SK-N-MC (cell line): ENCODE data around the gene NDC80.
"Not testable (repeated sequence)": the region's sequence is repeated elsewhere in the genome, so short reads cannot be mapped to it uniquely, and the experiment has no call there.

Experiments used
- DNase-seq: peaks from one replicate; pipeline ENCODE4 v3.0.0-alpha.2; 2011; ENCODE audit warnings: low read depth, low spot score
- H3K27ac ChIP-seq: fragments of 200-600 bp; sonication (generic); 2 replicates; pipeline ENCODE4 v1.5.1; 2016; ENCODE audit warnings: mixed run types
- H3K36me3 ChIP-seq: fragments of 200-600 bp; sonication (generic); 2 replicates; pipeline ENCODE4 v1.6.1; 2017; ENCODE audit warnings: antibody characterized with exemption, low read length, mixed read lengths; ENCODE audit not compliant: insufficient read depth
- H3K4me3 ChIP-seq: fragments of 200-600 bp; sonication (generic); 2 replicates; pipeline ENCODE4 v1.5.1; 2016
- H3K9ac ChIP-seq: fragments of 200-600 bp; sonication (generic); 2 replicates; pipeline ENCODE4 v1.8.0; 2017; ENCODE audit warnings: mixed run types, mixed read lengths; ENCODE audit not compliant: insufficient read length
- H3K9me3 ChIP-seq: fragments of 200-600 bp; sonication (generic); 2 replicates; pipeline ENCODE4 v1.6.1; 2017; ENCODE audit warnings: low read depth, mild to moderate bottlenecking, antibody characterized with exemption, low read length, moderate library complexity, mixed read lengths
- EZH2 ChIP-seq: fragments of 200-600 bp; sonication (generic); IDR thresholded peaks from one replicate; pipeline ENCODE4 v1.6.1; 2017; ENCODE audit warnings: antibody characterized with exemption
- FOXP2 ChIP-seq: optimal IDR thresholded peaks from 2 replicates; pipeline ENCODE3; 2011; ENCODE audit warnings: mild to moderate bottlenecking, moderate library complexity; ENCODE audit not compliant: insufficient read depth; ENCODE audit errors: extremely low read length, control extremely low read depth
- POLR2AphosphoS5 ChIP-seq: IDR thresholded peaks from 2 replicates; pipeline ENCODE4 v1.6.1; 2012; ENCODE audit warnings: mild to moderate bottlenecking, low read depth, low read length, borderline replicate concordance

Gene NDC80

GRCh38 chr18:2653467-2653866 lies 82.1 kb downstream of the NDC80 start:
- no peak for DNase-seq
- no peak overlapping the region for H3K27ac ChIP-seq
- TF ChIP-seq POLR2AphosphoS5 (no peak), FOXP2 (no peak), EZH2 (no peak)
- H3K36me3 ChIP-seq, result no peaks in the 10 kb centered on the region
- no peak overlapping the region for H3K9ac ChIP-seq
- no peak overlapping the region for H3K4me3 ChIP-seq
- H3K9me3 ChIP-seq, result no peaks in the 10 kb centered on the region

- H3K27ac ChIP-seq, result no peak overlapping the region; the same call in 1 of the 2 replicates
- H3K9me3 ChIP-seq, result no peaks in the 10 kb centered on the region
- no peak overlapping the region for H3K9ac ChIP-seq
- peak overlapping the region; percentile 91 for H3K4me3 ChIP-seq
- no peak for DNase-seq
- no peak for TF ChIP-seq EZH2
- TF ChIP-seq FOXP2, result no peak
- no peaks in the 10 kb centered on the region for H3K36me3 ChIP-seq
These were observed 83.0 kb downstream of the NDC80 start for GRCh38 chr18:2654169-2654927.

- peak overlapping the region; percentile 91 for H3K4me3 ChIP-seq
- DNase-seq, result no peak
- TF ChIP-seq POLR2AphosphoS5, result no peak
- no peak for TF ChIP-seq EZH2
- no peak for TF ChIP-seq FOXP2
- H3K27ac ChIP-seq, result peak overlapping the region; percentile 88
- H3K9ac ChIP-seq, result peak overlapping the region; percentile 97
- H3K36me3 ChIP-seq, result no peaks in the 10 kb centered on the region
- H3K9me3 ChIP-seq, result no peaks in the 10 kb centered on the region
These were observed 83.5 kb downstream of the NDC80 start for GRCh38 chr18:2654928-2655177.

GRCh38 chr18:2655178-2655953 lies 84.0 kb downstream of the NDC80 start, which contains the start of gene SMCHD1:
Gene SMCHD1, plus strand, starts transcription at chr18:2655726. Its CDS starts 350 bp downstream, at chr18:2656076.
- peak within 1 kb of the TSS; percentile 91 for H3K4me3 ChIP-seq
- H3K9me3 ChIP-seq, result no peaks in the 10 kb centered on the region
- peak within 1 kb of the TSS; percentile 97 for H3K9ac ChIP-seq
- DNase-seq, result no peak
- TF ChIP-seq EZH2, result no peak
- TF ChIP-seq POLR2AphosphoS5, result peak; percentile 92
- no peak for TF ChIP-seq FOXP2
- peak within 1 kb of the TSS; percentile 88 for H3K27ac ChIP-seq
- H3K36me3 ChIP-seq, result no peaks in the 10 kb centered on the region; the same call in 1 of the 2 replicates

- no peak for DNase-seq
- H3K9ac ChIP-seq, result peak overlapping the region; percentile 97
- peaks cover 4% of the 10 kb centered on the region; the same call in 1 of the 2 replicates for H3K36me3 ChIP-seq
- peak overlapping the region; percentile 91 for H3K4me3 ChIP-seq
- H3K9me3 ChIP-seq, result no peaks in the 10 kb centered on the region
- TF ChIP-seq POLR2AphosphoS5 (no peak), FOXP2 (no peak), EZH2 (no peak)
- peak overlapping the region; percentile 74 for H3K27ac ChIP-seq
These were observed 84.5 kb downstream of the NDC80 start for GRCh38 chr18:2655954-2656236.

- peaks cover 6% of the 10 kb centered on the region; the same call in 1 of the 2 replicates for H3K36me3 ChIP-seq
- peak overlapping the region; percentile 97 for H3K9ac ChIP-seq
- no peaks in the 10 kb centered on the region for H3K9me3 ChIP-seq
- H3K27ac ChIP-seq, result peak overlapping the region; percentile 74; the same call in 1 of the 2 replicates
- no peak for DNase-seq
- H3K4me3 ChIP-seq, result peak overlapping the region; percentile 91
- no peak for TF ChIP-seq FOXP2
These were observed 85.1 kb downstream of the NDC80 start for GRCh38 chr18:2656237-2656980.

- no peak overlapping the region for H3K27ac ChIP-seq
- H3K36me3 ChIP-seq, result peaks cover 6% of the 10 kb centered on the region; the same call in 1 of the 2 replicates
These were observed 85.7 kb downstream of the NDC80 start for GRCh38 chr18:2656981-2657512.

GRCh38 chr18:2657788-2658458 lies 86.6 kb downstream of the NDC80 start:
- Histone ChIP-seq H3K36me3 (peaks cover 6% of the 10 kb centered on the region; the same call in 1 of the 2 replicates), H3K27ac (no peak overlapping the region), H3K9ac (peak overlapping the region; percentile 46), H3K9me3 (no peaks in the 10 kb centered on the region), H3K4me3 (peak overlapping the region; percentile 91)
- no peak for DNase-seq
- no peak for TF ChIP-seq POLR2AphosphoS5
- TF ChIP-seq EZH2, result no peak
- TF ChIP-seq FOXP2, result no peak

More at GRCh38 chr18:2656981-2657512, 85.7 kb downstream of the NDC80 start:
- no peak for DNase-seq
- no peaks in the 10 kb centered on the region for H3K9me3 ChIP-seq
- peak overlapping the region; percentile 91 for H3K4me3 ChIP-seq
- peak overlapping the region; percentile 97 for H3K9ac ChIP-seq
- TF ChIP-seq EZH2, result no peak
- TF ChIP-seq FOXP2, result no peak
- TF ChIP-seq POLR2AphosphoS5, result no peak

- not testable (repeated sequence) for H3K4me3 ChIP-seq, H3K27ac ChIP-seq, H3K9ac ChIP-seq, DNase-seq, H3K9me3 ChIP-seq
- peaks cover 10% of the 10 kb centered on the region; the same call in 1 of the 2 replicates for H3K36me3 ChIP-seq
These were observed 89.5 kb downstream of the NDC80 start for GRCh38 chr18:2660849-2661248.

- H3K9ac ChIP-seq, H3K27ac ChIP-seq, H3K9me3 ChIP-seq, DNase-seq, H3K4me3 ChIP-seq: not testable (repeated sequence)
- peaks cover 22% of the 10 kb centered on the region for H3K36me3 ChIP-seq
These were observed 90.9 kb downstream of the NDC80 start for GRCh38 chr18:2662288-2662687.
